Suprapubic skin (tissue), 4 donors: ENCODE data around the gene CAMK2N1.

Source experiments
- CTCF ChIP-seq, 2 donors: fragments of 200-600 bp in 1 of 2; fragments of 450-650 bp in 1 of 2; sonication (generic) in 1 of 2; IDR thresholded peaks; one replicate each; pipeline ENCODE4 v1.5.1; 2016 to 2019; ENCODE audit warnings: antibody characterized with exemption in 2 of 2, mild to moderate bottlenecking in 1 of 2, moderate library complexity in 1 of 2
- EP300 ChIP-seq: sonication (generic); formaldehyde crosslinking; IDR thresholded peaks from one replicate; pipeline ENCODE4 v1.6.1; 2017; ENCODE audit warnings: antibody characterized with exemption
- POLR2A ChIP-seq, 2 donors: fragments of 450-650 bp; IDR thresholded peaks; one replicate each; pipeline ENCODE4 v1.6.1; 2017; ENCODE audit warnings: antibody characterized with exemption in 2 of 2, mild to moderate bottlenecking in 2 of 2, moderate library complexity in 2 of 2
- POLR2AphosphoS5 ChIP-seq, 3 donors: sonication (generic); formaldehyde crosslinking; IDR thresholded peaks; one replicate each; pipeline ENCODE4 v1.6.1; 2017; ENCODE audit warnings: antibody characterized with exemption in 3 of 3

- no peak for TF ChIP-seq POLR2A (IDR thresholded peaks at IDR 0.05)
- no peak for TF ChIP-seq CTCF (IDR thresholded peaks at IDR 0.05)
- TF ChIP-seq POLR2AphosphoS5 (IDR thresholded peaks at IDR 0.05) = no peak
- no peak for TF ChIP-seq EP300
Observed at GRCh38 chr1:20432891-20433290, 53.1 kb downstream of the CAMK2N1 start.
